ENCODE measurements around the gene UCP3.

Gene UCP3

GRCh38 chr11:73956876-73957653 lies 51.8 kb downstream of the UCP3 start:
- Histone ChIP-seq H3K36me3 (ENCODE audit: control insufficient read depth, insufficient read depth, low read length) (no peaks in the 10 kb centered on the region), H3K4me3 (ENCODE audit: insufficient read depth, low read depth, low read length, poor library complexity, severe bottlenecking) (no peak overlapping the region), H3K9me3 (ENCODE audit: control insufficient read depth, low read length) (no peaks in the 10 kb centered on the region), H3K4me1 (ENCODE audit: control insufficient read depth, insufficient read depth, low read length, poor library complexity, severe bottlenecking) (no peaks in the 10 kb centered on the region), H3K27ac (ENCODE audit: insufficient read depth, low read length, poor library complexity, severe bottlenecking) (no peak overlapping the region), H3K27me3 (replicated peaks; ENCODE audit: control insufficient read depth, insufficient read depth, low read length, poor library complexity, severe bottlenecking) (no peaks in the 10 kb centered on the region)
- no peak for DNase-seq

GRCh38 chr11:73951797-73952196 lies 57.1 kb downstream of the UCP3 start:
- no peak overlapping the region for H3K27ac ChIP-seq (ENCODE audit: insufficient read depth, low read length, poor library complexity, severe bottlenecking)
- H3K4me3 ChIP-seq (ENCODE audit: insufficient read depth, low read depth, low read length, poor library complexity, severe bottlenecking) = no peak overlapping the region
- no peaks in the 10 kb centered on the region for H3K9me3 ChIP-seq (ENCODE audit: control insufficient read depth, low read length)
- DNase-seq = no peak
- H3K36me3 ChIP-seq (ENCODE audit: control insufficient read depth, insufficient read depth, low read length) = no peaks in the 10 kb centered on the region
- no peaks in the 10 kb centered on the region for H3K4me1 ChIP-seq (ENCODE audit: control insufficient read depth, insufficient read depth, low read length, poor library complexity, severe bottlenecking)
- H3K27me3 ChIP-seq (replicated peaks; ENCODE audit: control insufficient read depth, insufficient read depth, low read length, poor library complexity, severe bottlenecking) = no peaks in the 10 kb centered on the region

GRCh38 chr11:73950869-73951710 lies 57.8 kb downstream of the UCP3 start, which contains the start of gene DNAJB13:
TSS of gene DNAJB13 (plus strand) at chr11:73951026. CDS start at chr11:73951070, 44 bp downstream.
- Histone ChIP-seq H3K9me3 (ENCODE audit: control insufficient read depth, low read length) (no peaks in the 10 kb centered on the region), H3K4me3 (ENCODE audit: insufficient read depth, low read depth, low read length, poor library complexity, severe bottlenecking) (no peak within 1 kb of the TSS), H3K4me1 (ENCODE audit: control insufficient read depth, insufficient read depth, low read length, poor library complexity, severe bottlenecking) (no peaks in the 10 kb centered on the region), H3K27me3 (replicated peaks; ENCODE audit: control insufficient read depth, insufficient read depth, low read length, poor library complexity, severe bottlenecking) (no peaks in the 10 kb centered on the region), H3K36me3 (ENCODE audit: control insufficient read depth, insufficient read depth, low read length) (no peaks in the 10 kb centered on the region), H3K27ac (ENCODE audit: insufficient read depth, low read length, poor library complexity, severe bottlenecking) (no peak within 1 kb of the TSS)
- no peak for DNase-seq
